H1 (cell line): ENCODE measurements around the gene CIT. TPM values are rescaled to one million over a fixed set of nuclear protein-coding genes. Genes with fewer than 3 reads are reported as not detected.

Experiments
- CTCF ChIA-PET: fragments of 300-600 bp; sonication (Branson Sonifier 250); formaldehyde crosslinking; loops from one replicate; lab custom pipeline; 2021; ENCODE audit not compliant: partially characterized antibody; lab: Charles Lee
- POLR2A ChIA-PET: fragments of 300-600 bp; sonication (Branson Sonifier 250); formaldehyde crosslinking; loops from one replicate; lab custom pipeline; 2021; ENCODE audit warnings: inconsistent platforms; ENCODE audit not compliant: partially characterized antibody; lab: Charles Lee
- DNase-seq, 2 experiments: peaks; one replicate each; pipeline versions ENCODE4 v3.0.0 to v3.0.0-alpha.2; 2010 to 2022; ENCODE audit warnings: low spot score in 2 of 2, low read depth in 1 of 2, mixed read lengths in 1 of 2
- FAIRE-seq: peaks from 2 replicates; lab custom pipeline; 2011; peaks lifted over from hg19 to GRCh38; lab: Jason Lieb, UNC
- H2AFZ ChIP-seq: 2 replicates; pipeline ENCODE4 v1.8.1; 2012; ENCODE audit warnings: low read length, inconsistent platforms
- H2AK5ac ChIP-seq: 2 replicates; pipeline ENCODE4 v1.6.1; 2013; ENCODE audit warnings: low read depth, low read length
- H2BK120ac ChIP-seq: replicated peaks from 2 replicates; pipeline ENCODE3; 2013; ENCODE audit warnings: low read depth, low read length, inconsistent platforms
- H2BK12ac ChIP-seq: 2 replicates; pipeline ENCODE4 v1.6.1; 2013; ENCODE audit warnings: low read depth, low read length
- H2BK15ac ChIP-seq: 2 replicates; pipeline ENCODE4 v1.6.1; 2013; ENCODE audit warnings: low read length
- H2BK20ac ChIP-seq: 2 replicates; pipeline ENCODE4 v1.6.1; 2013; ENCODE audit warnings: low read length
- H2BK5ac ChIP-seq: 2 replicates; pipeline ENCODE4 v1.6.1; 2013; ENCODE audit warnings: low read depth, low read length
- H3K14ac ChIP-seq: 2 replicates; pipeline ENCODE4 v1.6.1; 2013; ENCODE audit warnings: inconsistent platforms; ENCODE audit not compliant: insufficient read length
- H3K18ac ChIP-seq: 2 replicates; pipeline ENCODE4 v1.6.1; 2013; ENCODE audit warnings: low read length; ENCODE audit errors: extremely low read depth
- H3K23ac ChIP-seq: 2 replicates; pipeline ENCODE4 v1.6.1; 2013; ENCODE audit warnings: inconsistent platforms; ENCODE audit not compliant: insufficient read length
- H3K23me2 ChIP-seq: 2 replicates; pipeline ENCODE4 v1.6.1; 2013; ENCODE audit warnings: low read depth, low read length
- H3K27ac ChIP-seq: 2 replicates; pipeline ENCODE4 v1.6.1; 2011; ENCODE audit warnings: low read depth, low read length, inconsistent platforms
- H3K27me3 ChIP-seq, 4 experiments: replicated peaks in 1 of 4; 1 replicate in 1 of 4; 2 replicates in 3 of 4; pipeline versions ENCODE4 v1.6.1 to v1.8.1; 2011 to 2013; ENCODE audit warnings: low read length in 3 of 4, mild to moderate bottlenecking in 3 of 4, inconsistent platforms in 2 of 4, mixed read lengths in 2 of 4, moderate library complexity in 1 of 4; ENCODE audit not compliant: control insufficient read depth in 3 of 4, insufficient read depth in 3 of 4; ENCODE audit errors: extremely low read depth in 1 of 4
- H3K36me3 ChIP-seq, 4 experiments: 2 replicates each; pipeline versions ENCODE4 v1.6.1 to v1.8.1; 2011 to 2013; ENCODE audit warnings: mild to moderate bottlenecking in 4 of 4, low read length in 3 of 4, moderate library complexity in 2 of 4, control low read depth in 1 of 4, inconsistent platforms in 1 of 4; ENCODE audit not compliant: insufficient read depth in 4 of 4, control insufficient read depth in 2 of 4
- H3K4ac ChIP-seq: replicated peaks from 2 replicates; pipeline ENCODE3; 2013; ENCODE audit warnings: low read length, low read depth, mixed read lengths, inconsistent platforms; ENCODE audit not compliant: insufficient read length
- H3K4me1 ChIP-seq, 4 experiments: replicated peaks in 1 of 4; 1 replicate in 1 of 4; 2 replicates in 3 of 4; pipeline versions ENCODE4 v1.6.1 to v1.8.1; 2011 to 2013; ENCODE audit warnings: low read length in 3 of 4, inconsistent platforms in 2 of 4, mixed read lengths in 1 of 4; ENCODE audit not compliant: insufficient read depth in 4 of 4, control insufficient read depth in 3 of 4
- H3K4me2 ChIP-seq, 2 experiments: 2 replicates each; pipeline versions ENCODE4 v1.6.1 to v1.8.1; 2011 to 2013; ENCODE audit warnings: low read depth in 2 of 2, low read length in 2 of 2, control low read depth in 1 of 2, inconsistent platforms in 1 of 2, mild to moderate bottlenecking in 1 of 2; ENCODE audit not compliant: insufficient read depth in 1 of 2
- H3K4me3 ChIP-seq, 4 experiments: fragments of 200-600, 300-600 bp in 1 of 4; sonication (generic), shearing (Covaris generic), sonication (Bioruptor Twin) in 1 of 4; 2 replicates each; pipeline versions ENCODE4 v1.5.1 to v1.8.1; 2011 to 2016; ENCODE audit warnings: low read length in 4 of 4, low read depth in 3 of 4, control low read depth in 2 of 4, inconsistent platforms in 2 of 4, mild to moderate bottlenecking in 2 of 4, mixed read lengths in 1 of 4, moderate library complexity in 1 of 4; ENCODE audit not compliant: insufficient read depth in 2 of 4; ENCODE audit errors: extremely low read depth in 1 of 4
- H3K56ac ChIP-seq: replicated peaks from 2 replicates; pipeline ENCODE3; 2013; ENCODE audit warnings: low read depth, mild to moderate bottlenecking, mixed read lengths, low read length, inconsistent platforms; ENCODE audit not compliant: insufficient read length
- H3K79me1 ChIP-seq: 2 replicates; pipeline ENCODE4 v1.6.1; 2013; ENCODE audit warnings: low read depth, low read length, control low read depth
- H3K79me2 ChIP-seq, 2 experiments: 2 replicates each; pipeline versions ENCODE4 v1.6.1 to v1.8.1; 2012 to 2013; ENCODE audit warnings: low read length in 2 of 2, mild to moderate bottlenecking in 2 of 2, inconsistent platforms in 1 of 2; ENCODE audit not compliant: insufficient read depth in 2 of 2, control insufficient read depth in 1 of 2
- H3K9ac ChIP-seq, 4 experiments: replicated peaks in 1 of 4; 1 replicate in 1 of 4; 2 replicates in 3 of 4; pipeline versions ENCODE4 v1.6.1 to v1.8.1; 2011 to 2013; ENCODE audit warnings: low read depth in 3 of 4, low read length in 3 of 4, control low read depth in 2 of 4, mild to moderate bottlenecking in 2 of 4, moderate library complexity in 2 of 4, inconsistent platforms in 1 of 4; ENCODE audit errors: extremely low read depth in 1 of 4
- H3K9me3 ChIP-seq, 2 experiments: 2 replicates each; pipeline versions ENCODE4 v1.6.1 to v1.8.1; 2012 to 2013; ENCODE audit warnings: mild to moderate bottlenecking in 2 of 2, moderate library complexity in 2 of 2, control low read depth in 1 of 2, inconsistent platforms in 1 of 2, low read depth in 1 of 2, low read length in 1 of 2, mixed read lengths in 1 of 2; ENCODE audit not compliant: insufficient read depth in 2 of 2
- H4K20me1 ChIP-seq, 2 experiments: replicated peaks in 1 of 2; 2 replicates each; pipeline versions ENCODE3 to v1.8.1; 2011 to 2013; ENCODE audit warnings: inconsistent platforms in 2 of 2, low read length in 2 of 2, mild to moderate bottlenecking in 1 of 2; ENCODE audit not compliant: insufficient read depth in 2 of 2, control insufficient read depth in 1 of 2
- H4K5ac ChIP-seq: 2 replicates; pipeline ENCODE4 v1.6.1; 2013; ENCODE audit warnings: low read length, low read depth, mixed read lengths, inconsistent platforms; ENCODE audit not compliant: insufficient read length
- H4K8ac ChIP-seq: 2 replicates; pipeline ENCODE4 v1.8.0; 2013; ENCODE audit warnings: mild to moderate bottlenecking, moderate library complexity, low read length, inconsistent platforms; ENCODE audit not compliant: insufficient read depth; ENCODE audit errors: extremely low read depth
- H4K91ac ChIP-seq: replicated peaks from 2 replicates; pipeline ENCODE3; 2013; ENCODE audit warnings: low read length, mixed read lengths, inconsistent platforms; ENCODE audit not compliant: insufficient read length
- ATF3 ChIP-seq: IDR thresholded peaks from 2 replicates; pipeline ENCODE4 v1.6.1; 2011; ENCODE audit warnings: low read depth, mild to moderate bottlenecking, low read length; ENCODE audit not compliant: insufficient read depth
- CBX8 ChIP-seq: fragments of 300-800, 300-1000 bp; sonication (generic); IDR thresholded peaks from 2 replicates; pipeline ENCODE4 v1.7.1; 2016; ENCODE audit warnings: low read depth, low read length, borderline replicate concordance
- GTF2F1 ChIP-seq: IDR thresholded peaks from 2 replicates; pipeline ENCODE4 v1.6.1; 2012; ENCODE audit warnings: low read depth, low read length, improper control_type of control experiment, borderline replicate concordance
- JUN ChIP-seq: IDR thresholded peaks from 2 replicates; pipeline ENCODE4 v1.6.1; 2011; ENCODE audit warnings: low read depth, mild to moderate bottlenecking, improper control_type of control experiment, low read length
- JUND ChIP-seq: IDR thresholded peaks from 2 replicates; pipeline ENCODE4 v1.6.1; 2011; ENCODE audit warnings: mild to moderate bottlenecking, improper control_type of control experiment, low read length
- TAF1 ChIP-seq: IDR thresholded peaks from 2 replicates; pipeline ENCODE4 v1.6.1; 2011; ENCODE audit warnings: mild to moderate bottlenecking, low read depth, low read length
- WGBS, 2 experiments: shearing (Covaris generic) in 1 of 2; methylation state at CpG; one replicate each; pipeline versions ENCODE4 v1.1.6 to v1.1.7; 2013 to 2015; ENCODE audit warnings: low lambda C conversion rate in 2 of 2, mixed read lengths in 2 of 2, inconsistent platforms in 1 of 2, low coverage in 1 of 2, missing lambda C conversion rate in 1 of 2; ENCODE audit not compliant: insufficient replicate concordance in 2 of 2, insufficient coverage in 1 of 2, insufficient read length in 1 of 2; ENCODE audit errors: extremely low coverage in 1 of 2, missing lambda C conversion rate in 1 of 2; 5-methylcytosine and 5-hydroxymethylcytosine counted together
- polyA plus RNA-seq, 7 experiments: library from polyadenylated mRNA; depleted of rRNA in 3 of 7; stranded (reverse) in 5 of 7; unstranded in 2 of 7; fragments of >200 nt in 5 of 7; fragments of 200-250 nt in 2 of 7; gene quantifications; 1 replicate in 5 of 7; 2 replicates in 1 of 7; 4 replicates in 1 of 7; pipeline versions ENCODE4 v1.2.1 to v1.2.3, GENCODE V29; 2011 to 2013; ENCODE audit warnings: missing spikeins in 2 of 7, mixed read lengths in 2 of 7
- total RNA-seq: library from RNA; stranded (reverse); fragmentation: NEBNext Ultra II Directional; extraction: Animal tissue kit (Norgen Biotek cat#: 25700); gene quantifications from 2 replicates; pipeline ENCODE4 v1.2.1, GENCODE V29; 2021

Gene CIT
- total and polyA plus RNA-seq, 2 of the 8 experiments (the other 6 are each of a cell fraction or from before 2014, with no cell fraction given), result 17.1 to 60.9 TPM

GRCh38 chr12:119686355-119686754 is 190.8 kb downstream of the CIT start:
- no peaks in the 10 kb centered on the region for H3K23me2 ChIP-seq
- no peak overlapping the region for H3K9ac ChIP-seq
- H3K4me2 ChIP-seq, result no peak overlapping the region
- ChIA-PET POLR2A (interaction anchor here (1.5 kb wide), 1 partner anchor 10 kb away, joined by 6 read pairs; no protein-coding TSS in a partner anchor), CTCF (interaction anchor here (1.2 to 1.3 kb wide), 2 partner anchors 9 to 21 kb away, joined by 3 to 5 read pairs; no protein-coding TSS in a partner anchor)
- no peak overlapping the region for H2BK15ac ChIP-seq
- no peak overlapping the region for H2BK12ac ChIP-seq
- H4K91ac ChIP-seq, result no peak overlapping the region
- H4K8ac ChIP-seq, result peak overlapping the region; percentile 43; the same call in 1 of the 2 replicates
- FAIRE-seq (no peak), DNase-seq (no peak)
- H3K36me3 ChIP-seq, result peaks cover 6 to 25% (median 10%) of the 10 kb centered on the region in 4 experiments; a peak in 7 of 8 replicates
- TF ChIP-seq JUND (no peak), JUN (no peak), ATF3 (no peak), TAF1 (no peak), GTF2F1 (no peak), CBX8 (no peak)
- H2BK120ac ChIP-seq, result no peak overlapping the region
- H3K4me3 ChIP-seq, result no peak overlapping the region
- H3K27me3 ChIP-seq, result no peaks in the 10 kb centered on the region
- no peak overlapping the region for H2BK20ac ChIP-seq
- H2BK5ac ChIP-seq, result no peak overlapping the region
- no peak overlapping the region for H3K23ac ChIP-seq
- no peak overlapping the region for H3K4ac ChIP-seq
- no peaks in the 10 kb centered on the region for H3K79me2 ChIP-seq
- no peak overlapping the region for H2AK5ac ChIP-seq
- H3K14ac ChIP-seq, result no peak overlapping the region
- H4K5ac ChIP-seq, result no peak overlapping the region
- H2AFZ ChIP-seq, result no peak overlapping the region
- H3K79me1 ChIP-seq, result no peaks in the 10 kb centered on the region; the same call in 1 of the 2 replicates
- no peak overlapping the region for H3K56ac ChIP-seq
- no peak overlapping the region for H3K18ac ChIP-seq
- no peak overlapping the region for H3K27ac ChIP-seq
- no peaks in the 10 kb centered on the region; a peak in 1 of 4 replicates for H3K9me3 ChIP-seq
- WGBS, 2 experiments, result 91% methylated on average over 12 of the region's 12 CpGs; no CpG with 5 or more reads in 1 of the 2 experiments
- no peaks in the 10 kb centered on the region for H4K20me1 ChIP-seq
- no peaks in the 10 kb centered on the region for H3K4me1 ChIP-seq
